Activated CD8-positive, alpha-beta T cell treated with anti-CD3 and anti-CD28 coated beads, Interleukin-2, amount 10 ng/mL, durations not matched to agents 7 days and 5 days (primary cell): Measurements from ENCODE around the gene STX8. TPM values are rescaled to one million over a fixed set of nuclear protein-coding genes. Genes with fewer than 3 reads are reported as not detected.

Source experiments
- ATAC-seq: fragments of 150-1000 bp; cut with Tn5 transposase; one replicate; pipeline ENCODE4 v1.10.0; 2021; ENCODE audit warnings: moderate library complexity
- CTCF ChIA-PET: fragments of 350-600 bp; sonication (Branson Sonifier 250); formaldehyde crosslinking; loops from one replicate; lab custom pipeline; 2021; ENCODE audit warnings: antibody characterized with exemption; lab: Charles Lee
- POLR2A ChIA-PET: fragments of 350-600 bp; sonication (Branson Sonifier 250); formaldehyde crosslinking; loops from one replicate; lab custom pipeline; 2021; ENCODE audit warnings: antibody characterized with exemption; lab: Charles Lee
- DNase-seq: peaks from one replicate; pipeline ENCODE4 v3.0.0-alpha.2; 2020
- H3K27ac Mint-ChIP-seq: one replicate; pipeline ENCODE4 v1.8.0; 2021; ENCODE audit warnings: mild to moderate bottlenecking, mixed read lengths
- H3K27me3 Mint-ChIP-seq: one replicate; pipeline ENCODE4 v1.8.0; 2021; ENCODE audit warnings: low read depth, mixed read lengths
- H3K36me3 Mint-ChIP-seq: one replicate; pipeline ENCODE4 v1.8.0; 2021; ENCODE audit warnings: low read depth, mixed read lengths
- H3K4me1 Mint-ChIP-seq: one replicate; pipeline ENCODE4 v1.8.0; 2021; ENCODE audit warnings: low read depth, mixed read lengths
- H3K4me3 Mint-ChIP-seq: one replicate; pipeline ENCODE4 v1.8.0; 2021; ENCODE audit warnings: mild to moderate bottlenecking, mixed read lengths
- H3K9me3 Mint-ChIP-seq: one replicate; pipeline ENCODE4 v1.8.0; 2022; ENCODE audit warnings: mixed read lengths; ENCODE audit not compliant: insufficient read depth
- total RNA-seq, 2 experiments: library from RNA; stranded (reverse); gene quantifications; one replicate each; pipeline ENCODE4 v1.2.3, GENCODE V29; 2021

STX8 gene
- total RNA-seq, 2 experiments from 2014 or later: 71.0 to 78.5 TPM

DNA sequence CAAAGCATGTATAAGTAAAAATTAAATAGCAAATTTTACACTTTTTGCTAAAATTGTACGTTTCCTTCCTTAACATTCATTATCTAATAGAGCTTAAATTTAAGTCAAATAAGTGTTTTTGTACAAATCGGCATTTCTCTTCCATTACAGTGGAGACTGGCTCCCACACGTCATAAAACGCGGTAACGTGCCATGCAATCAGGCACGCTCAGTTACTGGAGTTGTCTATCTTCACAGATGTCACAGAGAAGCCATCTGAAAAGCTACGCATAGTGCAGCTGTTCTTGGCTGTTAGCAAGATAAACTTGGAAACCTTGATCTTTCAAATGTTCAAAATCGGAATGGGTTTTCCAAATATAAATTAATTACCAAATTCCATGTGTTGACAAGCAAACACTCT, 165.3 kb downstream of the STX8 start:
- POLR2A ChIA-PET: no interaction called here
- ATAC-seq (no peak), DNase-seq (no peak)
- H3K27me3 Mint-ChIP-seq: no peaks in the 10 kb centered on the region
- no peak overlapping the region for H3K4me3 Mint-ChIP-seq
- H3K36me3 Mint-ChIP-seq: no peaks in the 10 kb centered on the region
- CTCF ChIA-PET: interaction anchor here (0.8 kb wide), 1 partner anchor 9 kb away, joined by 3 read pairs; no protein-coding TSS in a partner anchor
- H3K9me3 Mint-ChIP-seq: no peaks in the 10 kb centered on the region
- H3K4me1 Mint-ChIP-seq: no peaks in the 10 kb centered on the region
- H3K27ac Mint-ChIP-seq: no peak overlapping the region

DNA sequence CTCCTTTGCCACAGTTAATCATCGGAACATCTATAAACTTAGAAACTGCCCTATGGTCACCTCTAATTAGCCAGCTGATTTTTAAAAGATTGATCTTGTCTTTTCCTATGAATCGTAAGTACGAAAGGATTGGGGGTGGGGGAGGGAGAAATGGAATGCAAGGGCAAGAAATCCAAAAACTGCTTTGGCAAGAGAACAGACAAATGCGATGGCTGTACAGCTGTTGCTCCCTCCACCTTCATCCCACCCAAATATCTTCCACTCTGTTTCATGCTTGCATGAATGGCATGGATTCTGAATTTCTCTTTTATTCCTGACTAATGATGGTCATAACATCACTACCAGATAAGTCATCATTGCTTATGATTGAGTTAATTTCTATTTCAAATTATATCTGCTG, 165.7 kb downstream of the STX8 start:
- ChIA-PET CTCF (interaction anchor here (0.8 kb wide), 1 partner anchor 9 kb away, joined by 3 read pairs; no protein-coding TSS in a partner anchor), POLR2A (no interaction called here)
- H3K36me3 Mint-ChIP-seq: no peaks in the 10 kb centered on the region
- H3K27me3 Mint-ChIP-seq: no peaks in the 10 kb centered on the region
- no peak for DNase-seq
- no peak overlapping the region for H3K4me3 Mint-ChIP-seq
- no peaks in the 10 kb centered on the region for H3K9me3 Mint-ChIP-seq
- ATAC-seq: no peak
- H3K4me1 Mint-ChIP-seq: no peaks in the 10 kb centered on the region
- no peak overlapping the region for H3K27ac Mint-ChIP-seq

DNA sequence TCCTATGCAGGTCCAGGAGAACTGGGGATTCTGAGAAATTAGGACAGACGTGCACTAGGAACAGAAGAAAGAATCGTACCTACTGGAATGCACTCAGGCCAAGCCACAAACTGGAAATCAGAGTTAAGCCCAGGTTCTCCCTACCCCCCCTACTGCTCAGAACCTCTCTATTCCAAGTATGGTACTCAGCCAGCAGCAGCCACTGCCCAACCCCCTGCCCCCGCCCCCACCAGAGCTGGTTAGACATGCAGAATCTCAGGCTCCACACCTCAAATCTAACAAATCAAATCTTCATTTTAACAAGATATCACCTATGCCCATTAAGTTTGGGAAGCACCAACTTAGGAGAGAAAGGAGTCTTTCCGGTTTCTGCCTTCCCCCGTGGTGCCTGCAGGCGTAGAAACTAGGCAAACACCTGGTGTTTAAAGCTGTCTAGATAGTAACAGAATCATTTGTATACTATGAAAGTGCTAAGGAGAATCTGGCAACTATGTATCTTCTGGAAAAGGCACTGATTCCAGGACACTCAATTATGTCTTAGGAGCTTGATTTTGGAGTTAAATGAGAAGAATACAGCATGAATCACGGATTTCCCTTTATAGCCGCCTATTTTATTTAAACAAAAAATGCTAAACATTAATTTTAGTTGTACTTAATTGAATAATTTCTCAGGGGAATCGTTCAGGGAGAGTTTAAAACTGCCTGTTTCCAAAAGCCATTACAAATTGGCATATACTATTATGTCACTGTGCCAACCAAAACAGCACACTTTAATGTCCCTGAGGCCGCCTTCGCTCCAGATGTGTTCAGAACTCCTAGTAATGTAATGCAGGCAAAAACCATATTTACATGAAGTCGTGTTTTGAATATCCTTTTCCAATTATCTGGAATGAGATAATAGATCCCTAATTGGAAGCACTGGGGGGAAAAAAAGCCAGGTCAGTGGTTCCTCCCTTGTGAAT, 166.5 kb downstream of the STX8 start:
- POLR2A ChIA-PET: no interaction called here
- CTCF ChIA-PET: no interaction called here

DNA sequence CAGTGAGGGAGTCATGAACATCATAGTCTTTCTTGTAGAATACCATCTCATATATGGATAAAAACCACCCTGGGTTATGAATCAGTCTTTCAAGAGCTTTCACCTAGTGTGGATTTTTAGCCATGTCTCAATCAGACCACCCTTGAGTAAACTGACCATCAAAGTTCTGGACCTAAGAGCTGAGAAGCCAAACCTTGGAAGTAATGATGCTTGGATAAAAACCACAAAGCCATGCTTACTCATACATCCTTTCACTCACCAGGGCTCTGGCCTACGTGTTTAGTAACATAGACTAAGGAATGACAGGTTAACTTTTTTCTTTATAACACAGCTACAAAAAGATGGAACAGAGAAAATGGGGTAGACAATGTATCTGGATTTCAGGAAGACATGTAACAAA, 167.2 kb downstream of the STX8 start:
- Mint-ChIP-seq H3K4me3 (no peak overlapping the region), H3K36me3 (no peaks in the 10 kb centered on the region), H3K9me3 (no peaks in the 10 kb centered on the region), H3K4me1 (no peaks in the 10 kb centered on the region), H3K27ac (no peak overlapping the region), H3K27me3 (no peaks in the 10 kb centered on the region)
- no peak for DNase-seq
- ChIA-PET CTCF (no interaction called here), POLR2A (no interaction called here)
- ATAC-seq: no peak

More for the DNA sequence above, 166.5 kb downstream of the STX8 start:
- Mint-ChIP-seq H3K27me3 (no peaks in the 10 kb centered on the region), H3K4me3 (no peak overlapping the region), H3K36me3 (no peaks in the 10 kb centered on the region), H3K9me3 (no peaks in the 10 kb centered on the region), H3K27ac (no peak overlapping the region), H3K4me1 (no peaks in the 10 kb centered on the region)
- no peak for ATAC-seq
- DNase-seq: no peak

DNA sequence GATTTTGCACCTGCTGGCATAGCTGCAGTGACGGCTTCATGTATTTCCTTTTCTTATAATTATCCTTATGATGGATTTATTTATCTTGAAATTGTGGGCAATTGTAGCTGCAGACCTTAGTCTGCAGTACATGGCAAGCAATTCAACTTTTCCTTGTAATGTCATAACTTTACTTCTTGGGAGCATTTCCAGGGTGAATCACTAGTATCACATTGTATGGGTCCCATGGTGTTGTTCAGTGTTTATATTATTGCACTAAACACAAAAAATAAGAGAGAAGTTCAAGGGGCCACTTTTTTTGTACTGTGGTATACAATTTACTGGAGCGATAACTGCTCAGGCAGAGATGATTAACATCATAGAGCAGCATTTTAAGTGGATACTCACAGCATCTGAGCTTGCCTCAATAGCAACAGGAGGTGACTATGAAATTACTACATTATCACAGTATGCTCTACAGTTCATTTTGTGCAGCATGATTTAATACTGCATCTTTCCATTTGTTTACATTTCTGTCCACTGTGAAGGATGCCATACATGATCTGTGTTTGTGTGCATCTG, 169.5 kb downstream of the STX8 start:
- CTCF ChIA-PET: interaction anchor here (1.2 to 1.6 kb wide), 2 partner anchors 26 to 116 kb away, joined by 3 read pairs; no protein-coding TSS in a partner anchor
- POLR2A ChIA-PET: no interaction called here
- Mint-ChIP-seq H3K4me1 (no peaks in the 10 kb centered on the region), H3K27me3 (no peaks in the 10 kb centered on the region), H3K27ac (no peak overlapping the region), H3K36me3 (no peaks in the 10 kb centered on the region), H3K9me3 (no peaks in the 10 kb centered on the region), H3K4me3 (no peak overlapping the region)
- ATAC-seq (no peak), DNase-seq (no peak)

DNA sequence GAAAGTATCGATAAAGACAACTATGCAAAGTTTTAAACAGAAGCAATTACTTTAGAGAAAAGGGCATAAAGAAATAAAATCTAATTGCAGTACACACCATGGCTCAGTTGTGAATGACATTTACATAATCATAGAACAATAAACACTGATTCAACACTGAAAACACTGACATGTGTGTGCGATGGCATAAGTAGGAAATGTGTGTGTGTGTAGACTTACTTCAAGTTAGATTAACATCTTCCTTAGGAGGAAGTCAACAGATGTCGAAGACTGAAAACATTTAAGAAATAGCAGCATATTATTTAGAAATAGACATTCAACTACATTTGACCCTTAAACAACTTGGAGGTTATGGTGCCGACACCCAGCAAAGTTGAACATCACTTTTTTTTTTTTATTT, 172.4 kb downstream of the STX8 start:
- POLR2A ChIA-PET: no interaction called here
- Mint-ChIP-seq H3K4me3 (no peak overlapping the region), H3K4me1 (no peaks in the 10 kb centered on the region), H3K27ac (no peak overlapping the region), H3K27me3 (no peaks in the 10 kb centered on the region), H3K36me3 (no peaks in the 10 kb centered on the region), H3K9me3 (no peaks in the 10 kb centered on the region)
- ATAC-seq: no peak
- CTCF ChIA-PET: interaction anchor here (1.2 to 1.9 kb wide), 5 partner anchors 10 to 126 kb away, joined by 3 to 6 read pairs (median 4); no protein-coding TSS in a partner anchor
- no peak for DNase-seq

DNA sequence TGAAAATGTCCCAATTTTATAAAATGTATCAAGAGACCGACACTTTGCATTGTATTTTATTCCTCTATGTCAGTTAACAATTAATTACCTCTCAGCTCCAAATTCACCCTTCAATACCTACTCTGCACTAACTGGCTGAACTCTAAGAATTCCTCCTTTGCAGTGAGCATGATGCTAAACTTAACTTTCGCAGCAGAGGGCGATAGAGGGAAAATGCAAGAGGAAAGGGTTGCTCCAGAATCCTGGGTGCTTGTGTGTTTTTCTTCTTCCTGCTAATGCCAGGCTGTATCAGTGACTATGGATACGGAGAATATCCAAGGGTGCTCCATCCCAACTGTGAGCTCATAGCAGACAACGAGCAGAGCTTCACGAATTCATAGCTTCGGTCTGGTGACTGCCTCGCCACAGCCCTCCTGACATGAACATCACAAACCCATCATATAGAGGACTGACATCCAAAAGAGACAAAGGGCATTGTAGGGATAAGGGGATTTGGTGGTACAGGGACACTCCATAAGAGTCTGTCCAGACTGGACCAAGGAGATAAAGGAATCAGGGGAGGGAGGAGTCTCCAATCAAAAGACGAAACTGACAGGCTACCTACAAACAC, 172.9 kb downstream of the STX8 start:
- no peaks in the 10 kb centered on the region for H3K4me1 Mint-ChIP-seq
- H3K27ac Mint-ChIP-seq: no peak overlapping the region
- no peak overlapping the region for H3K4me3 Mint-ChIP-seq
- POLR2A ChIA-PET: no interaction called here
- peak; percentile 61 for DNase-seq
- H3K27me3 Mint-ChIP-seq: no peaks in the 10 kb centered on the region
- no peak for ATAC-seq
- CTCF ChIA-PET: interaction anchor here (1.2 to 1.9 kb wide), 5 partner anchors 10 to 126 kb away, joined by 3 to 6 read pairs (median 4); no protein-coding TSS in a partner anchor
- H3K9me3 Mint-ChIP-seq: no peaks in the 10 kb centered on the region
- no peaks in the 10 kb centered on the region for H3K36me3 Mint-ChIP-seq

DNA sequence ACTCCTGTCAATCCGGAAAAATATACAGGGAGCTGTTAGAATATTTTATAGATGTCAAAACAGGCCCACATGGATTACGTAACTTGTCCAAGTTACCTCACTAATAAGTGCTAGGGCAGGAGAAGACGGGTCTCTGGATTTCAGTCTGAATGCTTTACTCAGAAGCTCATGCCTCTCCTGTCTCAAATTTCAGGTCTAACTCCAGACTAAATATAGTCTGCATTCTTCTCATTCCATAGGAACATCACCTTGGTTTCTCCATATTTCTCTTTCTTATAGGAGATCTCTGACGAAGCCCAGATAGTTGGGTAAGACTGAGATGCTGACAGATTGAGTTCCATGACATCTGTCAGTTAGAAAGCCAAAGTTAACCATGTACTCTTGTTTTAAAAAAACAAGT, 174.2 kb downstream of the STX8 start:
- no peaks in the 10 kb centered on the region for H3K36me3 Mint-ChIP-seq
- H3K9me3 Mint-ChIP-seq: no peaks in the 10 kb centered on the region
- POLR2A ChIA-PET: no interaction called here
- no peaks in the 10 kb centered on the region for H3K27me3 Mint-ChIP-seq
- no peak for DNase-seq
- ATAC-seq: no peak
- CTCF ChIA-PET: interaction anchor here (0.9 to 1.0 kb wide), 2 partner anchors 9 to 154 kb away, joined by 3 read pairs; no protein-coding TSS in a partner anchor
- H3K4me3 Mint-ChIP-seq: no peak overlapping the region
- H3K4me1 Mint-ChIP-seq: no peaks in the 10 kb centered on the region
- no peak overlapping the region for H3K27ac Mint-ChIP-seq

DNA sequence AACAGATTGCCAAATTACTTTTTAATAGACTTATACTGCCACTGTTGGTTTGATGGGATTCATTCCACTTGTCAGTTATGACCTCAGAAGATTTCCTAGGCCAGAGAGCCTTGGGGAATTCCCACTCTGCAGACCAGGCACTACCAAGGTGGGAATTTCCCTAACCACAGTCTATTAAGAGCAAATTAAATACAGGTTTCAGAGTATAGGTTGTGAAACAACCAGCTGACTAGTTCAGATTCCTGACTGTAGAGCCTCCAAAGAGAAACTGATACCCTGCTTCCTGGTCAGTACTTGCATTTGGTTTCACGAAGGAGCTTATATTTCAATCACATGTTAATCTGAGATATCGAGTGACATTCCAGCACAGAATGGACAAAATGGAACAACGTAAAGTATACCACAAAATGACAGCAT, 186.5 kb downstream of the STX8 start:
- peaks cover 6% of the 10 kb centered on the region for H3K4me1 Mint-ChIP-seq
- ATAC-seq (no peak), DNase-seq (no peak)
- H3K4me3 Mint-ChIP-seq: no peak overlapping the region
- peaks cover 13% of the 10 kb centered on the region for H3K9me3 Mint-ChIP-seq
- no peaks in the 10 kb centered on the region for H3K27me3 Mint-ChIP-seq
- H3K36me3 Mint-ChIP-seq: peaks cover 14% of the 10 kb centered on the region
- CTCF ChIA-PET: no interaction called here
- no peak overlapping the region for H3K27ac Mint-ChIP-seq
- POLR2A ChIA-PET: no interaction called here

DNA sequence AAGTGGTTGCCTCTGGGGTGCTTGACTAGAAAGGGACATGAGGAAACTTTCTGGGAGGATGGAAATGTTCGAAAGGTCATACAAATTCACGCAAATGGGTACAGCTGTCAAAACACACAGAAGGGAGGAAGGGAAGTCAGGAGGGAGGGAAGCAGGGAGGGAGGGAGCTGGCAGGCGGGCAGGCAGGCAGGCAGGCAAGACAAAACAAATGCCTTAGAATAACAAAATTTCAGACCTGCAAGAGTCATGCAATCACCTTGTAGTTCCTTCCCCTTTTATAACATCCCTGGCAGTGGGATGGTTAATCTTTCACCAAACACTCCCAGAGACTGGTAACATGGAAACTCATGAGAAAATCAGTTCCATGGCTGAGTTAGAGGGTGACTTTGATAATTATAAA, 189.2 kb downstream of the STX8 start:
- ATAC-seq (no peak), DNase-seq (no peak)
- POLR2A ChIA-PET: no interaction called here

DNA sequence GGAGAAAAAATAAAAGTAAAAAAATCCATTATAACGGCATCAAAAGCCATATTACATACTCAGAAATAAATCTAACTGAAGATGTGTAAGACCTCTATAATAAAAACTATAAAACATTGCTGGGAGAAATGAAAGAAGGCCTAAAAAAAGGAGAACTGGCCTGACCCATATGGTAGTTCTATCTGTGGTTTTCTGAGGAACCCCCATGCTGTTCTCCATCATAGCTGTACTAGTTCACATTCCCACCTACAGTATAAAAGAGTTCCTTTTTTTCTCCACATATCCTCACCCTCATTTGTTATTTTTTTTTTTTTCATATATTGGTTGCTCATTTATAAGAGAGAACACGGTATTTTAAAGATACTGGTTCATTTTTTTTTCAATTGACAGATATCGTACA, 191.8 kb downstream of the STX8 start:
- CTCF ChIA-PET: no interaction called here

More for the DNA sequence above, 189.2 kb downstream of the STX8 start:
- no peak overlapping the region for H3K4me3 Mint-ChIP-seq
- H3K27me3 Mint-ChIP-seq: no peaks in the 10 kb centered on the region
- H3K36me3 Mint-ChIP-seq: peaks cover 3% of the 10 kb centered on the region
- H3K27ac Mint-ChIP-seq: no peak overlapping the region
- CTCF ChIA-PET: no interaction called here
- peaks cover 6% of the 10 kb centered on the region for H3K4me1 Mint-ChIP-seq
- H3K9me3 Mint-ChIP-seq: no peaks in the 10 kb centered on the region

More for the DNA sequence above, 191.8 kb downstream of the STX8 start:
- no peak overlapping the region for H3K4me3 Mint-ChIP-seq
- no peaks in the 10 kb centered on the region for H3K4me1 Mint-ChIP-seq
- no peaks in the 10 kb centered on the region for H3K36me3 Mint-ChIP-seq
- ATAC-seq (no peak), DNase-seq (no peak)
- no peaks in the 10 kb centered on the region for H3K27me3 Mint-ChIP-seq
- H3K9me3 Mint-ChIP-seq: no peaks in the 10 kb centered on the region
- POLR2A ChIA-PET: no interaction called here
- H3K27ac Mint-ChIP-seq: no peak overlapping the region
